Upper lobe of right lung (tissue), 1 donor: ENCODE measurements around the gene RAB3C. TPM values are rescaled to one million over a fixed set of nuclear protein-coding genes. Genes with fewer than 3 reads are reported as not detected.

Source experiments
- ATAC-seq: fragments of 200-7000 bp; cut with Tn5 transposase; one replicate; pipeline ENCODE4 v1.9.1; 2020; ENCODE audit warnings: mild to moderate bottlenecking, moderate library complexity
- DNase-seq: peaks from one replicate; pipeline ENCODE4 v3.0.0-alpha.2; 2020
- H3K27ac ChIP-seq: fragments of 200-600 bp; one replicate; pipeline ENCODE4 v1.8.0; 2022
- H3K27me3 ChIP-seq: fragments of 200-600 bp; one replicate; pipeline ENCODE4 v1.8.0; 2022; ENCODE audit warnings: mild to moderate bottlenecking
- H3K36me3 ChIP-seq: fragments of 200-600 bp; one replicate; pipeline ENCODE4 v1.8.0; 2022
- H3K4me1 ChIP-seq: fragments of 200-600 bp; one replicate; pipeline ENCODE4 v1.8.0; 2022
- H3K4me3 ChIP-seq: fragments of 200-600 bp; one replicate; pipeline ENCODE4 v1.8.0; 2022; ENCODE audit warnings: mild to moderate bottlenecking
- H3K9me3 ChIP-seq: fragments of 200-600 bp; one replicate; pipeline ENCODE4 v1.8.0; 2022
- CTCF ChIP-seq: fragments of 200-600 bp; IDR thresholded peaks from one replicate; pipeline ENCODE4 v1.8.0; 2022; ENCODE audit warnings: antibody characterized with exemption
- intact Hi-C: fragments of 100-400 bp; cut with DNase I; formaldehyde crosslinking; loops from one replicate; pipeline ENCODE4 v1.11.0; 2022
- total RNA-seq: library from RNA; stranded (reverse); fragmentation: NEBNext Ultra II Directional; extraction: Animal tissue kit (Norgen Biotek cat#: 25700); gene quantifications from one replicate; pipeline ENCODE4 v1.2.1, GENCODE V29; 2021
- donor health status: DM: no; HTN: yes; CAD: no; lungs with severe emphysema.

RAB3C gene
- total RNA-seq, 1 donor from 2014 or later, result 0.67 TPM

GRCh38 chr5:58890701-58891085 lies 307.8 kb downstream of the RAB3C start:
- no peak for TF ChIP-seq CTCF

GRCh38 chr5:58891086-58891970 lies 308.5 kb downstream of the RAB3C start:
- Histone ChIP-seq H3K9me3 (no peaks in the 10 kb centered on the region), H3K4me3 (no peak overlapping the region), H3K27me3 (no peaks in the 10 kb centered on the region), H3K36me3 (no peaks in the 10 kb centered on the region), H3K4me1 (no peaks in the 10 kb centered on the region), H3K27ac (peak overlapping the region; percentile 64)
- peak; percentile 76 for TF ChIP-seq CTCF
- intact Hi-C loops, result no loop called here
- DNase-seq (peak; percentile 72), ATAC-seq (peak; percentile 68)

More at GRCh38 chr5:58890701-58891085, 307.8 kb downstream of the RAB3C start:
- Histone ChIP-seq H3K9me3 (no peaks in the 10 kb centered on the region), H3K36me3 (no peaks in the 10 kb centered on the region), H3K4me1 (no peaks in the 10 kb centered on the region), H3K4me3 (no peak overlapping the region), H3K27ac (peak overlapping the region; percentile 64), H3K27me3 (no peaks in the 10 kb centered on the region)
- intact Hi-C loops, result no loop called here
- DNase-seq (no peak), ATAC-seq (no peak)

- intact Hi-C loops, result no loop called here
- Histone ChIP-seq H3K27me3 (no peaks in the 10 kb centered on the region), H3K9me3 (no peaks in the 10 kb centered on the region), H3K27ac (peak overlapping the region; percentile 64), H3K4me1 (no peaks in the 10 kb centered on the region), H3K36me3 (no peaks in the 10 kb centered on the region), H3K4me3 (no peak overlapping the region)
- DNase-seq, result no peak
- TF ChIP-seq CTCF, result no peak
- no peak for ATAC-seq
These were observed 309.1 kb downstream of the RAB3C start for GRCh38 chr5:58891971-58892343.

GRCh38 chr5:58893551-58893950 lies 310.7 kb downstream of the RAB3C start:
- no peak for DNase-seq
- no peak for ATAC-seq
- no peaks in the 10 kb centered on the region for H3K36me3 ChIP-seq
- H3K9me3 ChIP-seq, result no peaks in the 10 kb centered on the region
- intact Hi-C loops, result no loop called here
- H3K27ac ChIP-seq, result no peak overlapping the region
- no peaks in the 10 kb centered on the region for H3K27me3 ChIP-seq
- no peaks in the 10 kb centered on the region for H3K4me1 ChIP-seq
- TF ChIP-seq CTCF, result no peak
- no peak overlapping the region for H3K4me3 ChIP-seq

- ATAC-seq (no peak), DNase-seq (no peak)
- Histone ChIP-seq H3K4me1 (peaks cover 5% of the 10 kb centered on the region), H3K27me3 (no peaks in the 10 kb centered on the region), H3K27ac (no peak overlapping the region), H3K4me3 (no peak overlapping the region), H3K36me3 (no peaks in the 10 kb centered on the region), H3K9me3 (no peaks in the 10 kb centered on the region)
- intact Hi-C loops, result no loop called here
- TF ChIP-seq CTCF, result no peak
These were observed 315.1 kb downstream of the RAB3C start for GRCh38 chr5:58898006-58898405.
